Cardiac septum (tissue), 1 donor: ENCODE results near the gene CA9. TPM values are rescaled to one million over a fixed set of nuclear protein-coding genes. Genes with fewer than 3 reads are reported as not detected.

ENCODE experiments used
- DNase-seq: peaks from one replicate; pipeline ENCODE4 v3.0.0-alpha.2; 2020; ENCODE audit warnings: low spot score
- intact Hi-C: fragments of 100-400 bp; cut with DNase I; formaldehyde crosslinking; loops from one replicate; pipeline ENCODE4 v1.14.0; 2022
- total RNA-seq: library from RNA; stranded (reverse); fragmentation: NEBNext Ultra II Directional; extraction: Animal tissue kit (Norgen Biotek cat#: 25700); gene quantifications from one replicate; pipeline ENCODE4 v1.2.1, GENCODE V29; 2021
- donor health status: DM: no; HTN: no; CAD: no.

CA9 gene
- total RNA-seq, 1 donor from 2014 or later = 0.48 TPM

DNA sequence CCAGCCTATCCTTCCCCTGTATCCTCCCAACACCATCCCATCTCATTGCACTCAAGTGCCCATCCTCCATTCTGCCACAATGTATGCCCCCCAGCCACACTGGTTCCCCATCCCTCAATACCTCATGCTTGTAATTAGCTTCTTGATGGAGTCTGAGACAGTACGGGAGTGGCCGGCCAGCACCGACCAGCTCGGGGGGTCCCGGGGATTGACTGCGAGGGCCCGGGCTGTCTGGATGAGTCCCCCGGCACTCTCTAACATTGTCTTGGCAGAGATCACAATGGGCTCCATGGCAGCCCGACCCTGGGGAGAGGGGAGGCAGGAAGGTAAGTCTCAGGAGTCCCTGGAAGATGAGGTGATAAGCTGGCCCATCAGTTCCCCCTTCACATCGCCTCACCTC lies 33.2 kb downstream of the CA9 start:
- intact Hi-C loops = no loop called here
- no peak for DNase-seq

DNA sequence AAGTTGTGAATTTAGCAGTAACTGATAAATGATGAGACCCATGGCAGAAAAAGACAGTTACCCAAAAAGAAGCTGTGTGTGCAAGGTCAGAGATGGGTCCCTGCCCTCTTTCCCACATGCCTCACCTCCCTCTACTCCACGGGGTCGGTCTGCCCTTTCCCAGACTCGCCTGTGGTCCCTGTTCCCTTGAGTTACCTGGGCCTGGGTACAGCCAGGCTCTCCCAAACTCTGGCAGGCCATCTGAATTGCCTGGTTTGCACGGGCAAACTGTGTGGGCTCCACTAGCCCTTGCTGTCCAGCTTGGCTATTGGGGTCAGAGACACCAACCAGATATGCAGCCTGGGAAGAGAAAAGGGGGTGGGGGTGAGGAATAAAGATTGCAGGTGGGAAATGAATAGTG lies 34.4 kb downstream of the CA9 start:
- no peak for DNase-seq
- intact Hi-C loops = no loop called here

DNA sequence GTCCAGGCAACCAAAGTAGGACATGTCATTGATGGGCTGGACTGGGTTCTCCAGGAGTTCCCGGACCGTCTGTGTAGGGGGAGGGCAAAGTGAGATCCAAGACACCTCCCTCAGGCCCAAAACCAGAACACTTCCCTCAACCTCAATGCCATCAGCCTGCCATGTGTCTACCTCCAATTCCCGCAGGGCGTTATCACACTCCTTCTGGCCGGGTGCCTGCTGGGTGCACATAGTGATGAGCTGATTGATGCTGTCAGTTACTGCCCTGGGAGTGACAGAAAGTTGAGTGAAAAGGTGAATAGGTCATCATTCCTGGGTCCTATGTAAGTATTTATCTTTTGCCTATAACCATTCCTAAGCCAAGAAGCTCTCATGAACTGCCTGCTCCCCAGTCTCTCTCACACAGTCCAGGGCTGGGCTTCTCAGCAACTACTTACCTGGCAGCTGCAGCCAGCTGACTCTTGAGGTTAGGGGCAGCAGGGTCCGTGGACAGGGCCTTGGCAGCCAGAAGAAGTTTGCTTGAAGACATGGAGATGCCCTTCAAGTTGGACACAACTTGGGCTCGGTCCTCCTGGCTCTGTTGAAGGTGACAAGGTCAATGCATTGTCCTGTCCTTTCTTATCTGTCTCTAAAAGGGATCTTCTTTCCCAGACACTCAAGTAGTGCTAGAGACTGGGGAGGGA lies 37.2 kb downstream of the CA9 start:
- intact Hi-C loops = no loop called here
- no peak for DNase-seq

DNA sequence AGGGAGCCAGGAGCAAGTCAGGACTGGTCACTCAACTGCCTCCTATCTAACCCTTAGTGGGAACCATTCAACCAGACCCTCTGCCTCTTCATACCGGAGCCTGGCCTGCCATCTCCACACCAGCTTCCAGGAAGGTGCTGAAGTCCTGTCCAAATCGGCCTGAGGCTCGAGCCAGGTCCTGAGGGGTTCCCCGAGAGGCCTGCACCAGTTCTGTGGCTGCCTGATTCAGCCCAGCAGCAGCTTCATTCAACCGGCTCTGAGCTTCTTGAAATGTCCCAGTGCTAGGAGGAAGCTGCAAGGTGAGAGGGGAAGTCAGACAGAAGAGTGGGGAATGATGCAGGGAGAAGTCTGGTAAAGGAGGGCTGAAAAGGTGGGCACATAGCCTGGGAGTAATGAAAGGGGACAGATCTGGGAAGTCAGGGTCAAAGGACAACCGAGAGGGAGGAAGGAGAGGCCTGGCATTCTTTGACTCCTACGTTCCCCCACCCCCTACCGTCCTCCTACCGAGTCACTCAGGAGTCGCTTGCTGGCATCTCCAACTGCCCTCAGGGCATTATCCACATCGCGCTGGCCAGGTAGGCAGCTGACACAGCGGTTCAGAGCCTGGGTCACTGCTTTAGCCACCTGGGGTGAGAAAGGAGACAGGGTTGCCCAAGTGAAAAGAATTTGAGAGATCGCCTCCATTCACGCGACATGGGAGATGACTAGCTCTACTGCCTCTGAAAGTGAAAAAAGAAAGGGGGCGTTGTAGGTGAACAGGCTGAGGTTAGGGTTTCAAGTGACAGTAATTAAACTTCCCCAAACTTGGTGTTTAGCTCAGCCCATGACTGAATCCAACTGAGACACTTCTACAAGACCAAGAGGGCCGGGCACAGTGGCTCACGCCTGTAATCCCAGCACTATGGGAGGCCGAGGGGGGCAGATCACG lies 38.0 kb downstream of the CA9 start:
- DNase-seq = no peak
- intact Hi-C loops = no loop called here

DNA sequence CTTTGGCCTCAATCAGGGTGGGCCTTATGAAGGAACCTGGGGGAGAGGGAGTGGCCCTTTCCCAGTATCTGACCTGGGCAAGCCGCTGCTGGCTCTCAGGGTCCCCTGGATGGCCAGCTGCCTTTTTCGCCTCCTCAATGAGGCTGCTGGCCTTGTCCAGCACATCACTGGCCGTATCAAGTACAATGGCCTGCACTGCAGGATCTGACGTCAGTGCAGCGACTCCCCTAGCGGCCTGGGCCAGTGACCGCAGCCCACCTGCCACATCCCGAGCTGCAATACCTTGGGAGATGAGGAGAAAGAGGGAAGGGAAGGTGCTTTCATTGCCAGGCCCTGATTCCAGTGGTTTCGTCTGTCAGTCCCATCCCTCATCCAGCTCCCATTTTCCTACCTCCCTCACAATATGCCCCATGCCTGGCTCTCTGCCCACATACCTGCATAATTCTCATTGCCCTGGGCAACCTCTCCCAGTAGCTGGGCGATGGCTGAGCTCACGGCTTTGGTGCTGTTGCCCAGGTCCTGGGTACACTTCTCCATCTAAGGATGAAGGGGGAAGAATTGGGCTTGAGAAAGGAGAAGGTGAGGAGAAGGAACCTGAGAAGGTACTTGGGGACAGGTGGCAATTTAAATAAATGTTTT lies 39.2 kb downstream of the CA9 start:
- no peak for DNase-seq
- intact Hi-C loops = no loop called here

DNA sequence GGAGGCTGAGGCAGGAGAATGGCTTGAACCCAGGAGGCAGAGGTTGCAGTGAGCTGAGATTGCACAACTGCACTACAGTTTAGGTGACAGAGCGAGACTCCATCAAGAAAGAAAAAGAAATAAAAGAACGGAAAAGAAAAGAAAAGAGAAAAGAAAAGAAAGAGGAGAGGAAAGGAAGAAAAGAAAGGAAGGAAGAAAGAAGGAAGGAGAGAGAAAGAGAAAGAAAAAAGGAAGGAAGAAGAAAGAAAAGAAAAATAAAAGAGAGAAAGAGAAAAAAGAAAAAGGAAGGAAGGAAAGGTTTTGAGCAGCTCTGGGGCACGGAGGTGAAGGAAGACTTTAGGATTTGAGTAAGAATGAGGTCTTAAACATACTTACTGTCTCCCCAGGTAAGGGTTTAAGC lies 39.9 kb downstream of the CA9 start:
- DNase-seq = no peak
- intact Hi-C loops = no loop called here

DNA sequence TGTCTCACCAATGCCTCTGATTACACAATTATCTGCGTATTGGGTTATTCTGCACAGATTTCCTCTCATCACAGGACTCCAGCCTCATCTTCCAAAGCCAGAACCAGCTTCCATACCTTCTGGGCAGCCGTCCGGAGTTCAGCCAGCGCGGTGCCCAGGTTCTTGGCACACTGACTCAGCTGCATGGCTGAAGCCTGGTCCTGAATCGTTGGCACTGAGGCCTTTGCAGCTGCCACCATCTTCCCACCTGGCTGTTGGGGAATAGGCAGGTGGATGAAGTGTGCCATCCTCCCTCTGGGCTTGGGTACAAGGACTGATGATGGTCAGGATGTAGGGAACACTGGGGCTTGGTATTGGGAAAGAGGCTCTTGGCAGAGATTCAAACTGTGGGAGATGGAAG lies 40.4 kb downstream of the CA9 start:
- DNase-seq = no peak

DNA sequence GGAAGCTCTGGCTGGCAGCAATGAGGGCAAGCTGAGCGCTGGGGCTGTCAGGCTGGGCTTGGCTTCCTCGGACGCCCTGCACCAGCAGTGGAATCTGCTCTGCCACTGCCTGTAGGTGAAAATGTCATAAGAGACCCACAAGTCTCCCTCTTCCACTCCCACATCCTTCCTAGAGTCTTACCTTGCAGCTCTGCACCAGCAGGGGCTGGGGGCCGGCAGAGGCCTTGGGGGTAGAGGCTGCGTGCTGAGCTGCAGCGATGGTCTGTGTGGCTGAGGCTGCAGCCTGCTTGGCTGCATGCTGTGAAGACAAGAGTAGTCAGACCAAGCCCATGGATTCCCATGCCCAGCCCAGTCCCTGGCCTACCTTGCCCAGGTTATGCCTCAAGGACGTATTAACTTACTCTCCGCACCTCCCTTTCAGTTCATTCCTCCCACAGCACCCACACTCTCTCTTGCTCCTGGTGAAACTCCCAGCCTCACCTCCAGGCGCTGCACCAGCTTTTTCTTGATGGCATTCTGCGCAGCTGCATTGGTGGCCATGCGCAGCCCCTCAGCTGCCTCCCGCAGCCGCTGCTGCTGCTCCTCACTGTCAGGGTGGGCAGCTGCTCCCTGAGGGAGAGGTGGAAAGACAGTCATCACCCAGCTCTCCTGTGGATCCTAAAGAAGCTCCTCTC lies 41.0 kb downstream of the CA9 start:
- DNase-seq = no peak
- intact Hi-C loops = no loop called here

More for the DNA sequence above, 40.4 kb downstream of the CA9 start:
- intact Hi-C loops = no loop called here

DNA sequence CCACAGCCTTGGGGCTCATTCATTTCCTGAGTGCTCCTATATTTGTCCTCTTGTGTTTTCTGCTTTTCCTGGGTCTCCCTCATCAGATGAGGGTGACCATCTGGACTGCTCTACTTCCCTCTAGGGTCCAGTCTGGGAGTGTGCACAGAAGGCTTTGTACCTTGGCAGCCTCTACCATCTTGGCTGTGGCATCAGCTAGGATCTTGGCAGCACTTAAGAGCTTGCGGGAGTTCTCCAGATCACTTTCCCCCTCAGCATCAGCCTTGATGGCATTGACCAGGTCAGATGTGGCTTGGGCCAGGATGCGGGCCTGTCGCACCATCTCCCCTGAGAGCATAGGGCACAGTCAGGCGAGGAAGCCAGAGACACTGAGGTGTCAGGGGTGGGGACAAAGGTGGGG lies 42.5 kb downstream of the CA9 start:
- DNase-seq = no peak
- intact Hi-C loops = no loop called here

DNA sequence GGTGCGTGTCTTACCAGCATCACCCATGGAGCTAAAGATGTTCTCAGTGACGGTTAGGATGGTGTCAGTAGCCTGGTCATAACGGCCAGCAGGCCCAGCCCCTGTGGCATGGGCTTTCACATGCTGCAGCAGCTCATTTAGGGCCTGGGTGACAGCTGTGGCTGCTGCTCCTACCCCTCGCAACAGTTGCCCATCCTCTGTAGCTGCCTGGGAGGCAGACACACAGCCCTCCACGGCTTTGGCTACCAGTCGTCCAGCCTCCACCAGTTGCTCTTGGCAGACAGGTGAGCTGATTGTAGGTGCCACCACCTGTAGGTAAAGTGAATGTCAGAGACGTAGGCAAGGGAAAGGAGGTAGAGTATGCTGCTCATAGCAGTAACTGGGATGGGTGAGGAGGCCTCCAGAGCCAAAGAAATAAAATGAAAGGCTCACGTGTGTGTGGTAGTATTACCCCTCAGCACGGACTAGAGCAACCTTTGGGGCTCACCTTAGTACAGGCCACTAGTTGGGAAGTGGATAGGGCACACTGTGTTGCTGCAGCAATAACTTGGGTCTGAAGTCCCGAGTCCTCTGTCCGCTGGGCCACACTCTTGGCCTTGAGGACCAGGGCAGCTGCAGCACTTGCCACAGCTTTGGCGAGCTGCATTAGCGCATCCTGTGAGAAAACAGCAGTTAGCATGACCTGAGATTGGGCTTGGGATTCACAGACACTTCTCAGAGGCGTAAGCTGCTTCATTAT lies 43.6 kb downstream of the CA9 start:
- no peak for DNase-seq
- intact Hi-C loops = no loop called here

DNA sequence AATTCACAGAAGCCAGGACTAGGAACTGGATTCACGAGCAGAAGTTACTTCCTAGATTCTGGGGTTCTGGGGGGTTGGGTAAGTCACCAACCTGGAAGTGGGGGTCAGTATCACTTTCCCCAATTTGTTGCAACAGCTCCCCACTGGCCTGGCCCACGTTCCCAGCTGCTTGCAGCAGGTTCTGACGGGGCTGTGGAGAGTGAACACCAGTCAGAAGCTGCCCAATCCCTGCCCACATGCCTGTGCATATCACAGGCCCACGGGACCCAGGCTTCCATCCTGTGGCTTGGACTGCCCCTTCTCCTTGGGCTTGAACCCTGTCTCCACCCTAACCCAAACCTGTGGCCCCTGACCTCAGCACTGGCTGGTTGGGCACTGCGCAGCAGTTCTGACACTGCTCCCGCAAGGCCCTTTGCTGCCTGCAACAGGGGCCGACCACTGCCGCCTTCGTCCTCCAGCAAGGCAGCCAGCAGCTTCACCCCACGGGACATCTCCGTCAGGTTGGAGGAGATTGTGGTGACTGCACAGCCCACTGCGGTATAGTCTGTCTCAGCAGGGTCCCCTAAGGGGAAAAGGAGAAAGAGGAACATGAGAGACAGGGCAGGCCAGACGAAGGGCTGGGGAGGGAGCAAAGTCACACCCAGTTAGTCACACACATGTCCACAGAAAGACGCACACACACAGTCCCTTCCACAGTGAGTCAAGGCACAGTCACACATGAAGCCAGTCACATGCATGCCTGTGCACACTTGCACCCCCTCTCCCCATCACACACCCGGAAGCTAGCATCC lies 45.2 kb downstream of the CA9 start:
- intact Hi-C loops = no loop called here
- DNase-seq = no peak

DNA sequence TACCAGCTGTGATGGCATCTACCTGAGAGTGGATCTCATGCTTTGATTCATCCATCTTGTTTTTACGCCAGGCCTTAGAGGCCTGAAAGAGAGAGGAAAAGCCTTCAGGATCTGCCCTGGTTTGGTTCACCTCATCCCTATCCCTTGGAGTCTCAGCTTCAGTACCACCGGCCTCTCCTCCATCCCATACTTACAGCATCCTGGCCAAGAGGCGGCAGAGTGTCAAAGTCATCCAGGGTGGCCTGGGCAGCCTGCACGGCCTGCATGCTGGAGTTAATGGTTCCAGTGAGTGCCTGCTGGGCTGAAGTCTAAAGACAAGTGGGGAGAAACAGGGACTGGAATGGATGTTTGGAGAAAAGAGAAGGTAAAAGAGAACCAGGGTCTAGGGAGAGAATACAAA lies 45.8 kb downstream of the CA9 start:
- intact Hi-C loops = no loop called here
- DNase-seq = no peak

DNA sequence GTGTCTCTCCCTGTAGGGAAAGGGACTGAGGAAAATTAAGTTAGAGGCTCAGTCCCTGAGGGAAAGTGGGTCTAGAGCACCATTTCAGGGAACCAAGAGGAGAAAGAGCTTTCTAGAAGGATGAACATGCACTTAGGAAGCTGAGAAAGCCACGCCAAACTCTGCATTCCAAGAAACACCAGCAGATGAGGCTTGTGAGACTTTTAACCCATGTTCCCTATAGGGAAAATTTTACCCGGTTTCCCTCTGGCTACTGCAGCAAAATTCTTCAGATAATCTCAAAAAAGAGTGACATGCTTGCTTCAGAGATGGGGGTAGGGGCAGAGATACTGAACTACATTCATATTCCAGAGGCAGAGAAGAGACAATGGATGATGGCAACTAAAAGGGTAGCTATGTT lies 49.7 kb downstream of the CA9 start:
- intact Hi-C loops = no loop called here
- no peak for DNase-seq

DNA sequence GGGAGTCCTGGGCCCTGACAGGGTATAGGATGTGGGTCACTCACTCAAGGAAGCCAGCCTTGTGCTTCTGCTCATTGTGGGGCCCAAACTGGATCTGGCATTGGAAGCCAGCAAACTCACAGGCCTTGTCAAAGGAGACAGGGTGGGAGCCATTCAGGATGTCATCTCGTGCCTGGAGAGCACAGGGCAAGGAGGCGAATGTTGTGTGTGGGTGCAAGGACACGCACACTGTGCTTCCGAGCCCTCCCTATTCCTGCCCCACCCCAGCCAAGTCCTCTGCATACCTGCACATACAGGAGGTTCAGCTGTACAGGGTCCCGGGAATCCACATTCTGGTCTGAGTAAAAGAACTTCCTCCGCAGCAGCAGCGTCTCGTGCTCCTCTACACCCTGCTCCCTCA lies 50.2 kb downstream of the CA9 start:
- intact Hi-C loops = no loop called here
- DNase-seq = no peak

DNA sequence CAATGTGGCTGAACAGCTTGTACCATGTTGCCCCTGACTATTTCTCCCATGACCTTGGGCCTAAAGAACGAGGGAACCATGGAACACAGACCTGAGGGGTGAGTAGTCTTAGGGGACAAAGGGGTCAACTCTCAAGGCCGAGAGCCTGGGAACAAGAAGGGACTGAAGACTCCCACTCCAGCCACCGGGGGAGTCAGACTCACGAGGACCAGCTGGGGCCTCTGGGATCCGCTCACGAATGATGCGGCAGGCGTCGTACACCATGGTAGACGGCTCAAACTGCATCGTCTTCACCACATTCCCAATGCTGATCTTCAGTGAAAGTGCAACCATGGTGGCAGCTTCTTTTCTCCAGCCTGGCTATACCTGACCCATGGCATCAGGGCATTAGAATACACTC lies 51.6 kb downstream of the CA9 start:
- no peak for DNase-seq
- intact Hi-C loops = no loop called here

DNA sequence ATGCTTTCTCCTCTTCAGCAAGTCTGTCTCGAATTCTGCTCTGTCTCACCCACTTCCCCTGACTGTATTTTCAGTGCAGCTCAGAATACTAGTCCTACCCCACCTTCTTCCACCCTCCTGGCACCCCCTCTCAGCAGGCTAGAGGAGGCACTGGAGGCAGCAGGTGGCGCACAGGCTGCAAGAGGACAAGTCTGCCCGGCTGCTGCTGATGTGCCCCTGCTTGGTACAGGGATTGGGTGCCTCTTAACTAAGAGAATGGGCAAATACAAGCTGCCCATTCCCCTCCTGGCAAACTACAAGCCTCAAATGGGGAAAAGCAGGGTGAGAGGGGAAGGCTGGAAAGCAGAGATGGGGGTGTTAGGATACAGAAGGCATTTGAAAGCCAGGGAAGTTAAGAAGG lies 53.2 kb downstream of the CA9 start:
- DNase-seq = no peak

DNA sequence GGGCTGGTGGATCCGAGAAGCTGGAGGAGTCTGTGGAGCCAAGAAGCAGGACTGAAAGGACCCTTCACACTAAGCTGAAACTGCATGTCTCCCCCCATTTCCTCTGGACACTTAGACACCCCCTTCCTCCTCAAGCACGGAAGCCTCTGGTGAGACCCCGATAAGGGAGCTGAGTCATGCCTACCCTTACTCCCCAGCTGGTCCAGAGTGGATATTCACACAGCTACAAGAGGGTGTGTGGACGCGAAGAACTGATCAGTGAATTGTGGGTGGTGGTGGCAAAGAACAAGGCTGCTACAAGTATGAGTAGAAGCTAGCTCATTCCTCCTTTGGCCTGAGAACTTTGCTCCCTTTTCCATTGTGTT lies 53.9 kb downstream of the CA9 start:
- intact Hi-C loops = no loop called here

More for the DNA sequence above, 53.2 kb downstream of the CA9 start:
- intact Hi-C loops = no loop called here

DNA sequence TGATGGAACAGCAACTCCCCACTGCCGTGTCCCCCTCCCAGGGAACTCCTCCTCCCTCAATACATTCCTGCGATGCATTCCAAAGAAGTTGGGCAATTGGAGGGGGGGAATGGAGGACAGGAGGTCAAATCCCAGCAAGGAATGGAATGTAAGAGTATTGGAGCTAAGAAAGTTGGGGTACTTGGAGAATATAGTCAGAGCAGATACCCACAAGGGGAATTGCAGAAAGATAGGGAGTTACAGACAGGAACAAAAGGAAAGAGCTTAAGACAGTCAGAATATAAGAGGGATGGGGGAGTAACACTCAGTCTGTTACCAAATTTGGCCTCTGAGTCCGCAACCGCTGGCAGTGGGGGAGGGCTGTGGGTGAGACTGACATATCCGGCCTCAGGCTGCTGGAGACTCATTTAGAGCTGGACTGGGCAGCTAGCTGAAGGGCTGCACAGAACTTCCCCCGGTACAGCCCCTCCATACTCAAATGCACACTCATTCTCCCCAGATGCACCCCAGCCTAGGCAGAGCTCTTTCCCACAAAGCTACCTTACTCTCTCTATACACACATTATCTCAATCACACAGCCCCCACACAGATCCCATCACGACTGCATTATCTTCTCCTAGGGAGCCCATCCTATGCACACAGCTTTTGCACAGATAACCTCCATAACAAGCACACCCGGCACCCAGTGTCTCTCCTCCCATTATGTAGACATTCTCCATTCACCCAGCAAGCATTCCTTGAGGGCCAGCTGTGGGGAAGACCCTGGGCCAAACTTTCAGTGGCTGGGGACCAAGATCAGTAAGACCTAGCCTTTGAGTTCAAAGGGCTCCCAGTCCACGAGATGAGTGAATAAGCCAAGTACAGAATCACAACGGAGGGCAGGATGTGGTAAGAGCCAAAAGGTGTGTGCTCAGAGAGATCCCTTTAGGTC lies 54.6 kb downstream of the CA9 start:
- DNase-seq = peak; percentile 92
- intact Hi-C loops = no loop called here

More for the DNA sequence above, 53.9 kb downstream of the CA9 start:
- DNase-seq = no peak
